ENCODE data around the gene PREX1.

- no peak for TF ChIP-seq POLR2A (IDR thresholded peaks at IDR 0.05)
- TF ChIP-seq CTCF (IDR thresholded peaks at IDR 0.05), result no peak
Observed at GRCh38 chr20:48799328-48800105, 28.3 kb downstream of the PREX1 start.
